ENCODE data around the gene CNPY4. TPM values are rescaled to one million over a fixed set of nuclear protein-coding genes. Genes with fewer than 3 reads are reported as not detected.

Gene CNPY4
- total and polyA plus RNA-seq, 2 donors (not counting 3 experiments of a cell fraction or from before 2014, with no cell fraction given) = 28.6 to 33.7 TPM

DNA sequence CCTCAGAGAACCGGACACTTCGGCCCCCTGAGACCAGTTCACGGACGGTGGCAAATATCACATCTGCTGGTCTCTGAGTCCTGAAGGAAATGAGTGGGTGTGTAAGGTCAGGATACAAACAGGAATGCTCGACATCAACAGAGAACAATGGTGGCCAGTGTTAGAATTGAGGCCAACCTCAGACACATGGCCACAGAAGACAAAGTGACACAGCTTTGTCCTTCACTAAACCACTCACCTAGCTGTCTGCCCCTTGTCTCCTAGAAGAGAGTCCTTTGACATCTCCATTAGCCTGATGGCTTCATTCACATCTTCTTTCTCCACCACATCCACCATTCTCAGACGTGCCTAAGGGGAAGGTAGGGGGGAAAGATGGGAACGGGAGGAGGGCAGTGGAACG, 26.4 kb upstream of the CNPY4 start:
- POLR2A ChIA-PET = no interaction called here
- no TSS peak for BruUV-seq (replicated peaks)
- Histone ChIP-seq H3K9ac (replicated peaks; ENCODE audit: extremely low read depth, insufficient read depth, low read length) (no peak overlapping the region), H3K36me3 (ENCODE audit: control insufficient read depth in 2 of 2, extremely low read depth in 1 of 2, insufficient read depth in 2 of 2, low read length in 2 of 2) (peaks cover 42 to 47% of the 10 kb centered on the region in 2 experiments), H4K20me1 (replicated peaks; ENCODE audit: control insufficient read depth, extremely low read depth, insufficient read depth, low read length) (no peaks in the 10 kb centered on the region), H3K79me2 (ENCODE audit: control insufficient read depth, insufficient read depth, low read length) (peaks cover 34% of the 10 kb centered on the region), H2AFZ (ENCODE audit: low read depth, low read length) (no peak overlapping the region), H3K4me3 (replicated peaks in 1 of 3; ENCODE audit: insufficient read depth in 1 of 3, low read depth in 1 of 3, low read length in 3 of 3) (no peak overlapping the region), H3K27me3 (ENCODE audit: control insufficient read depth in 2 of 2, insufficient read depth in 2 of 2, low read length in 2 of 2) (no peaks in the 10 kb centered on the region), H3K27ac (ENCODE audit: insufficient read depth, low read depth, low read length) (peak overlapping the region; percentile 25), H3K9me1 (replicated peaks; ENCODE audit: control insufficient read depth, extremely low read depth, insufficient read depth, low read length) (no peaks in the 10 kb centered on the region), H3K9me3 (replicated peaks; ENCODE audit: control insufficient read depth, insufficient read depth, low read length) (no peaks in the 10 kb centered on the region), H3K4me2 (ENCODE audit: insufficient read depth, low read length) (no peak overlapping the region), H3K4me1 (ENCODE audit: control insufficient read depth, extremely low read depth, insufficient read depth, low read length) (peaks cover 23% of the 10 kb centered on the region)
- DNase-seq (ENCODE audit: low read depth, low spot score) = peak; percentile 44
- CTCF ChIA-PET = interaction anchor here (0.9 kb wide), 1 partner anchor 38 kb away, joined by 3 read pairs; no protein-coding TSS in a partner anchor
- intact Hi-C loops (cut with micrococcal nuclease) (no loop called here), dilution Hi-C loops (cut with MboI; ENCODE audit: extremely low pct_ligation_motif_present, low sequenced_read_pairs) (no loop called here)
- TF ChIP-seq POLR2A (IDR thresholded peaks at IDR 0.05; ENCODE audit: low read depth, low read length) = peak; percentile 41
- TF ChIP-seq, protein P1, sequence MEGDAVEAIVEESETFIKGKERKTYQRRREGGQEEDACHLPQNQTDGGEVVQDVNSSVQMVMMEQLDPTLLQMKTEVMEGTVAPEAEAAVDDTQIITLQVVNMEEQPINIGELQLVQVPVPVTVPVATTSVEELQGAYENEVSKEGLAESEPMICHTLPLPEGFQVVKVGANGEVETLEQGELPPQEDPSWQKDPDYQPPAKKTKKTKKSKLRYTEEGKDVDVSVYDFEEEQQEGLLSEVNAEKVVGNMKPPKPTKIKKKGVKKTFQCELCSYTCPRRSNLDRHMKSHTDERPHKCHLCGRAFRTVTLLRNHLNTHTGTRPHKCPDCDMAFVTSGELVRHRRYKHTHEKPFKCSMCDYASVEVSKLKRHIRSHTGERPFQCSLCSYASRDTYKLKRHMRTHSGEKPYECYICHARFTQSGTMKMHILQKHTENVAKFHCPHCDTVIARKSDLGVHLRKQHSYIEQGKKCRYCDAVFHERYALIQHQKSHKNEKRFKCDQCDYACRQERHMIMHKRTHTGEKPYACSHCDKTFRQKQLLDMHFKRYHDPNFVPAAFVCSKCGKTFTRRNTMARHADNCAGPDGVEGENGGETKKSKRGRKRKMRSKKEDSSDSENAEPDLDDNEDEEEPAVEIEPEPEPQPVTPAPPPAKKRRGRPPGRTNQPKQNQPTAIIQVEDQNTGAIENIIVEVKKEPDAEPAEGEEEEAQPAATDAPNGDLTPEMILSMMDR (IDR thresholded peaks at IDR 0.05; ENCODE audit: extremely low read depth in 1 of 2, insufficient read depth in 1 of 2, low read depth in 1 of 2, low read length in 2 of 2) = no peak
- TF ChIP-seq POLR2AphosphoS5 (IDR thresholded peaks at IDR 0.05; ENCODE audit: insufficient read depth, low read depth, low read length) = peak; percentile 13
- peak; percentile 42 for FAIRE-seq

DNA sequence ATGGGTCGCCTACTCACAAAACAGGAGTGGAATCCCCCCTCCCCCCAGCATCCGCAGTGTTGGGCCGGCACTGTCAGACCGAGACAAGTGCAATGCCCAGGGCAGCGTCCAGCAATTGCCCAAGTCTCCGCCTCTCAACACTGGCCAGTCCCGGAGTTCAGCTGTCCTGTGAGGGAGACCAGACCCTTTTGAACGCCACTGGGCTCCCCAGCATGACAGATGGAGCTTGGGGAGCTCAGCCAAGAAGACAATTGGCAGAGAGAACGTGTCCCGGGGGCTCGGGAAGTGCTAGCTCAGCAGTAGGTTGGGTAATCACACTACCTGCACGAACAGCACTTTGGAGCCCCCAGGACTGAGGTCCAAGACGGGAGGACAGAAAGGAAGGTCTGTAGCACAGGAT, 25.9 kb upstream of the CNPY4 start:
- no peak overlapping the region for H3K4me3 ChIP-seq (replicated peaks in 1 of 3; ENCODE audit: insufficient read depth in 1 of 3, low read depth in 1 of 3, low read length in 3 of 3)
- H3K9ac ChIP-seq (replicated peaks; ENCODE audit: extremely low read depth, insufficient read depth, low read length) = no peak overlapping the region
- H4K20me1 ChIP-seq (replicated peaks; ENCODE audit: control insufficient read depth, extremely low read depth, insufficient read depth, low read length) = no peaks in the 10 kb centered on the region
- no peaks in the 10 kb centered on the region for H3K27me3 ChIP-seq (ENCODE audit: control insufficient read depth in 2 of 2, insufficient read depth in 2 of 2, low read length in 2 of 2)
- ChIA-PET POLR2A (no interaction called here), CTCF (no interaction called here)
- DNase-seq (ENCODE audit: low read depth, low spot score) = no peak
- H3K9me3 ChIP-seq (replicated peaks; ENCODE audit: control insufficient read depth, insufficient read depth, low read length) = no peaks in the 10 kb centered on the region
- no peak for FAIRE-seq
- H3K36me3 ChIP-seq (ENCODE audit: control insufficient read depth in 2 of 2, extremely low read depth in 1 of 2, insufficient read depth in 2 of 2, low read length in 2 of 2) = peaks cover 46 to 52% of the 10 kb centered on the region in 2 experiments
- intact Hi-C loops (cut with micrococcal nuclease) (no loop called here), dilution Hi-C loops (cut with MboI; ENCODE audit: extremely low pct_ligation_motif_present, low sequenced_read_pairs) (no loop called here)
- no TSS peak for BruUV-seq (replicated peaks)
- no peak overlapping the region for H2AFZ ChIP-seq (ENCODE audit: low read depth, low read length)
- H3K4me2 ChIP-seq (ENCODE audit: insufficient read depth, low read length) = no peak overlapping the region
- no peak for TF ChIP-seq GATA2 (IDR thresholded peaks at IDR 0.05; ENCODE audit: insufficient read depth, insufficient read length, low read depth, low read length)
- TF ChIP-seq POLR2AphosphoS5 (IDR thresholded peaks at IDR 0.05; ENCODE audit: insufficient read depth, low read depth, low read length) = peak; percentile 4
- peaks cover 39% of the 10 kb centered on the region for H3K79me2 ChIP-seq (ENCODE audit: control insufficient read depth, insufficient read depth, low read length)
- H3K27ac ChIP-seq (ENCODE audit: insufficient read depth, low read depth, low read length) = peak overlapping the region; percentile 25
- H3K9me1 ChIP-seq (replicated peaks; ENCODE audit: control insufficient read depth, extremely low read depth, insufficient read depth, low read length) = no peaks in the 10 kb centered on the region
- H3K4me1 ChIP-seq (ENCODE audit: control insufficient read depth, extremely low read depth, insufficient read depth, low read length) = peaks cover 19% of the 10 kb centered on the region
